CD4-positive, alpha-beta memory T cell (primary cell): ENCODE data around the gene WBP2. TPM values are rescaled to one million over a fixed set of nuclear protein-coding genes. Genes with fewer than 3 reads are reported as not detected.
A peak's percentile ranks its signal among the peaks of the same experiment; 100 is the strongest.

Experiments
- CTCF ChIA-PET: fragments of 350-600 bp; sonication (Branson Sonifier 250); formaldehyde crosslinking; loops from one replicate; lab custom pipeline; 2021; ENCODE audit warnings: inconsistent platforms; ENCODE audit not compliant: partially characterized antibody; lab: Charles Lee
- POLR2A ChIA-PET: fragments of 350-600 bp; sonication (Branson Sonifier 250); formaldehyde crosslinking; loops from one replicate; lab custom pipeline; 2021; ENCODE audit not compliant: partially characterized antibody; lab: Charles Lee
- DNase-seq, 5 donors: peaks; one replicate each; pipeline versions ENCODE4 v3.0.0 to v3.0.0-alpha.2; 2020 to 2022; ENCODE audit warnings: mixed read lengths in 1 of 5
- H3K27ac ChIP-seq: one replicate; pipeline ENCODE4 v1.7.0; 2013; ENCODE audit warnings: low read depth, low read length
- H3K27me3 ChIP-seq: 2 replicates; pipeline ENCODE4 v1.7.0; 2013; ENCODE audit warnings: mild to moderate bottlenecking, low read length, moderate library complexity; ENCODE audit not compliant: insufficient read depth
- H3K36me3 ChIP-seq: 2 replicates; pipeline ENCODE4 v1.7.0; 2013; ENCODE audit warnings: mild to moderate bottlenecking, low read length, moderate library complexity; ENCODE audit not compliant: insufficient read depth
- H3K4me1 ChIP-seq: 2 replicates; pipeline ENCODE4 v1.7.0; 2013; ENCODE audit warnings: mild to moderate bottlenecking, low read length, moderate library complexity; ENCODE audit not compliant: insufficient read depth
- H3K4me3 ChIP-seq, 2 donors: one replicate each; pipeline ENCODE4 v1.7.0; 2013; ENCODE audit warnings: low read length in 2 of 2, mild to moderate bottlenecking in 1 of 2
- H3K9me3 ChIP-seq, 2 donors: one replicate each; pipeline ENCODE4 v1.7.0; 2013; ENCODE audit warnings: low read length in 2 of 2, control low read depth in 1 of 2; ENCODE audit not compliant: control insufficient read depth in 1 of 2
- H3K27ac Mint-ChIP-seq, 7 donors: one replicate each; pipeline ENCODE4 v1.8.0; 2020 to 2021; ENCODE audit warnings: mixed read lengths in 7 of 7, mild to moderate bottlenecking in 6 of 7, inconsistent platforms in 3 of 7, moderate library complexity in 3 of 7
- H3K27me3 Mint-ChIP-seq, 2 donors: one replicate each; pipeline ENCODE4 v1.8.0; 2020 to 2021; ENCODE audit warnings: mixed read lengths in 2 of 2
- H3K36me3 Mint-ChIP-seq, 2 donors: one replicate each; pipeline ENCODE4 v1.8.0; 2020 to 2021; ENCODE audit warnings: mixed read lengths in 2 of 2, inconsistent platforms in 1 of 2, mild to moderate bottlenecking in 1 of 2
- H3K4me1 Mint-ChIP-seq, 4 donors: one replicate each; pipeline ENCODE4 v1.8.0; 2020 to 2021; ENCODE audit warnings: mixed read lengths in 4 of 4, mild to moderate bottlenecking in 1 of 4
- H3K4me3 Mint-ChIP-seq, 8 donors: one replicate each; pipeline ENCODE4 v1.8.0; 2020 to 2021; ENCODE audit warnings: mixed read lengths in 8 of 8, mild to moderate bottlenecking in 7 of 8, moderate library complexity in 6 of 8, inconsistent platforms in 3 of 8
- H3K9me3 Mint-ChIP-seq, 8 donors: one replicate each; pipeline ENCODE4 v1.8.0; 2020 to 2021; ENCODE audit warnings: mixed read lengths in 8 of 8, mild to moderate bottlenecking in 5 of 8, inconsistent platforms in 3 of 8, moderate library complexity in 1 of 8
- intact Hi-C: fragments of 100-400 bp; cut with micrococcal nuclease; formaldehyde crosslinking; loops from one replicate; pipeline ENCODE4 v1.15.1; 2023
- polyA plus RNA-seq, 2 donors: library from polyadenylated mRNA; unstranded; fragments of 300-500 nt; fragmentation: Illumina TruSeq; gene quantifications; one replicate each; pipeline ENCODE4 v1.2.3, GENCODE V29; 2021
- total RNA-seq, 2 experiments: library from RNA; stranded (reverse); gene quantifications; one replicate each; pipeline ENCODE4 v1.2.3, GENCODE V29; 2021

Gene WBP2
- total and polyA plus RNA-seq, 4 experiments from 2014 or later: 80.3 to 160 (median 143) TPM

DNA sequence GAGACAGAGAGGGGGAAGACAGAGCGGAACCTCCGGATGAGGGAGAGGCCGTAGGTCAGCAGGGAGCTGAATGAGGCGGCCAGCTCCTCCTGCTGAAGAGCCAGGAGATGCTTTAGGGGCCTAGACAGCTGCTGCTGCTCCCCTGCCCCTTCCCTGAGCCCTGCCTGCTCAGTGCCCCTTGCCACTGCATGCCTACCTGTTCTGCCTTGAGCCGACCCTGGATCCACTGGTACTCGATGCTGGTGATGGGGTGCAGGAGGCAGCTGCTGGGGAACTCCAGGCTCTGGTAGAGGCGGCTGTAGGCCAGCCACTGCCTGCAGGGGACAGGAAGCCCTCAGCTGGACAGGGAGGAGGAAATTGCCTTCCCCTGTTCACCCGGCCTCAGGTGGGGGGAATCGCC lies 18.5 kb downstream of the WBP2 start:
- H3K9me3 ChIP-seq: no peaks in the 10 kb centered on the region
- ChIA-PET POLR2A (interaction anchor here (3.4 to 26.2 kb wide), 3 partner anchors 9 to 56 kb away, joined by 19 to 556 read pairs (median 80); partner anchors contain the start of genes UNC13D, UNK and WBP2), CTCF (interaction anchor here (1.0 kb wide), 1 partner anchor 41 kb away, joined by 3 read pairs; no protein-coding TSS in a partner anchor)
- H3K4me1 Mint-ChIP-seq: peaks cover 19 to 38% (median 27%) of the 10 kb centered on the region in 4 donors
- DNase-seq: no peak
- H3K36me3 ChIP-seq: peaks cover 54% of the 10 kb centered on the region
- H3K27me3 ChIP-seq: no peaks in the 10 kb centered on the region
- no peak overlapping the region for H3K4me3 Mint-ChIP-seq
- peaks cover 20 to 50% of the 10 kb centered on the region in 2 donors for H3K36me3 Mint-ChIP-seq
- no peaks in the 10 kb centered on the region for H3K9me3 Mint-ChIP-seq
- no peaks in the 10 kb centered on the region for H3K27me3 Mint-ChIP-seq
- H3K27ac ChIP-seq: peak overlapping the region; percentile 15
- peak overlapping the region in 2 of 7 donors; percentile 42 to 77 for H3K27ac Mint-ChIP-seq
- peaks cover 41% of the 10 kb centered on the region for H3K4me1 ChIP-seq
- intact Hi-C loops: no loop called here
- no peak overlapping the region for H3K4me3 ChIP-seq

DNA sequence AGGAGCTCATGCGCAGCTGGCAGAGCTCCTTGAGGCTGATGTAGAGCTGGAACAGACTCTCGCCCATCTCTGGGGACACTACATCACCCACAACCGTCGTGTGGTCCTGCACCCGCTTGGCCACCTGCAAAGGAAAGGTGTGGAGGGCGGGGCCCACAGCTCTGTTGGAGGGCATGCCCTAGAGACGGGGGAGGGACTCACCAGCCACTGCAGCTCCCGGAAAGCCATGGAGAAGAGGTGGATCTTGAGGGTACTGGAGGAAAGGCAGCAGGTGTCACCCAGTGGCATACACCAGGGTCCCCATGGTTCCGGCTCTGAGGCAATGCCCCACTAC lies 19.5 kb downstream of the WBP2 start:
- Mint-ChIP-seq H3K9me3 (no peaks in the 10 kb centered on the region), H3K36me3 (peaks cover 20 to 51% of the 10 kb centered on the region in 2 donors), H3K27ac (peak overlapping the region in 2 of 7 donors; percentile 51 to 63), H3K4me3 (no peak overlapping the region), H3K27me3 (no peaks in the 10 kb centered on the region), H3K4me1 (peaks cover 19 to 42% (median 27%) of the 10 kb centered on the region in 4 donors)
- peaks cover 57% of the 10 kb centered on the region for H3K36me3 ChIP-seq
- no peak for DNase-seq
- no peak overlapping the region for H3K27ac ChIP-seq
- no peaks in the 10 kb centered on the region for H3K9me3 ChIP-seq
- ChIA-PET POLR2A (interaction anchor here (0.7 to 26.2 kb wide), 4 partner anchors 10 to 56 kb away, joined by 3 to 556 read pairs (median 50); partner anchors contain the start of genes UNC13D, UNK and WBP2), CTCF (interaction anchor here (1.0 to 1.4 kb wide), 3 partner anchors 8 to 20 kb away, joined by 3 to 4 read pairs (median 3); partner anchors contain the start of gene WBP2)
- peaks cover 36% of the 10 kb centered on the region for H3K4me1 ChIP-seq
- no peaks in the 10 kb centered on the region for H3K27me3 ChIP-seq
- H3K4me3 ChIP-seq: no peak overlapping the region
- intact Hi-C loops: no loop called here

- ChIA-PET POLR2A (interaction anchor here (0.6 to 26.2 kb wide), 5 partner anchors 10 to 57 kb away, joined by 3 to 556 read pairs (median 19); partner anchors contain the start of genes UNC13D, UNK and WBP2), CTCF (interaction anchor here (1.0 to 3.0 kb wide), 4 partner anchors 8 to 20 kb away, joined by 3 to 14 read pairs (median 4); partner anchors contain the start of gene WBP2)
- H3K4me1 ChIP-seq: peaks cover 35% of the 10 kb centered on the region
- Mint-ChIP-seq H3K9me3 (no peaks in the 10 kb centered on the region), H3K4me1 (peaks cover 19 to 42% (median 27%) of the 10 kb centered on the region in 4 donors), H3K4me3 (peak overlapping the region in 3 of 8 donors; percentile 17 to 29 (median 25)), H3K27me3 (no peaks in the 10 kb centered on the region), H3K27ac (peak overlapping the region in 5 of 7 donors; percentile 37 to 77 (median 72)), H3K36me3 (peaks cover 20 to 52% of the 10 kb centered on the region in 2 donors)
- H3K27ac ChIP-seq: peak overlapping the region; percentile 75
- H3K9me3 ChIP-seq: no peaks in the 10 kb centered on the region
- DNase-seq: no peak
- intact Hi-C loops: no loop called here
- no peak overlapping the region for H3K4me3 ChIP-seq
- peaks cover 57% of the 10 kb centered on the region for H3K36me3 ChIP-seq
- H3K27me3 ChIP-seq: no peaks in the 10 kb centered on the region
Measured at GRCh38 chr17:75834928-75835653, 20.0 kb downstream of the WBP2 start.

- CTCF ChIA-PET: interaction anchor here (0.8 to 3.0 kb wide), 4 partner anchors 7 to 81 kb away, joined by 3 to 14 read pairs (median 4); partner anchors contain the start of gene WBP2
- H3K36me3 ChIP-seq: peaks cover 57% of the 10 kb centered on the region
- H3K9me3 ChIP-seq: no peaks in the 10 kb centered on the region
Measured at GRCh38 chr17:75834279-75834920, 20.7 kb downstream of the WBP2 start.

GRCh38 chr17:75832652-75833400 lies 22.3 kb downstream of the WBP2 start:
- H3K27me3 ChIP-seq: no peaks in the 10 kb centered on the region
- CTCF ChIA-PET: interaction anchor here (0.9 to 3.0 kb wide), 9 partner anchors 10 to 53 kb away, joined by 3 to 14 read pairs (median 4); partner anchors contain the start of genes TRIM47 and WBP2
- H3K27ac Mint-ChIP-seq: peak overlapping the region; percentile 88 to 99 (median 95)
- intact Hi-C loops: loop anchor here (1.0 kb wide), 1 partner anchor 10 kb away; no protein-coding TSS in a partner anchor
- peak; percentile 28 to 57 (median 32) for DNase-seq
- H3K4me1 ChIP-seq: peaks cover 40% of the 10 kb centered on the region
- peak overlapping the region; percentile 75 for H3K27ac ChIP-seq
- POLR2A ChIA-PET: interaction anchor here (1.0 to 26.2 kb wide), 14 partner anchors 8 to 67 kb away, joined by 3 to 556 read pairs (median 4); partner anchors contain the start of genes GALK1, TRIM65, UNC13D and UNK
- no peaks in the 10 kb centered on the region for H3K9me3 Mint-ChIP-seq
- H3K36me3 Mint-ChIP-seq: peaks cover 15 to 49% of the 10 kb centered on the region in 2 donors
- H3K4me3 Mint-ChIP-seq: peak overlapping the region; percentile 52 to 88 (median 74)
- peak overlapping the region; percentile 23 to 31 for H3K4me3 ChIP-seq
- H3K27me3 Mint-ChIP-seq: no peaks in the 10 kb centered on the region
- peaks cover 19 to 45% (median 33%) of the 10 kb centered on the region in 4 donors for H3K4me1 Mint-ChIP-seq
- H3K36me3 ChIP-seq: peaks cover 58% of the 10 kb centered on the region
- H3K9me3 ChIP-seq: no peaks in the 10 kb centered on the region

More at GRCh38 chr17:75834279-75834920, 20.7 kb downstream of the WBP2 start:
- H3K36me3 Mint-ChIP-seq: peaks cover 18 to 56% of the 10 kb centered on the region in 2 donors
- POLR2A ChIA-PET: interaction anchor here (0.6 to 26.2 kb wide), 9 partner anchors 9 to 54 kb away, joined by 3 to 556 read pairs (median 9); partner anchors contain the start of genes UNC13D, UNK and WBP2
- no peaks in the 10 kb centered on the region for H3K27me3 Mint-ChIP-seq
- no peaks in the 10 kb centered on the region for H3K9me3 Mint-ChIP-seq
- no peak for DNase-seq
- Histone ChIP-seq H3K27ac (peak overlapping the region; percentile 75), H3K4me3 (no peak overlapping the region), H3K4me1 (peaks cover 35% of the 10 kb centered on the region), H3K27me3 (no peaks in the 10 kb centered on the region)
- intact Hi-C loops: no loop called here
- peak overlapping the region in 5 of 7 donors; percentile 74 to 94 (median 88) for H3K27ac Mint-ChIP-seq
- peak overlapping the region in 2 of 8 donors; percentile 17 to 25 for H3K4me3 Mint-ChIP-seq
- H3K4me1 Mint-ChIP-seq: peaks cover 19 to 39% (median 27%) of the 10 kb centered on the region in 4 donors

GRCh38 chr17:75832164-75832651 lies 22.9 kb downstream of the WBP2 start:
- H3K4me3 ChIP-seq: peak overlapping the region; percentile 23 to 31
- Mint-ChIP-seq H3K36me3 (peaks cover 13 to 50% of the 10 kb centered on the region in 2 donors), H3K27me3 (no peaks in the 10 kb centered on the region), H3K27ac (peak overlapping the region; percentile 88 to 99 (median 95)), H3K4me1 (peaks cover 19 to 46% (median 36%) of the 10 kb centered on the region in 4 donors), H3K4me3 (peak overlapping the region; percentile 49 to 84 (median 68)), H3K9me3 (no peaks in the 10 kb centered on the region)
- peaks cover 56% of the 10 kb centered on the region for H3K36me3 ChIP-seq
- H3K27me3 ChIP-seq: no peaks in the 10 kb centered on the region
- H3K4me1 ChIP-seq: peaks cover 46% of the 10 kb centered on the region
- CTCF ChIA-PET: interaction anchor here (0.9 to 3.0 kb wide), 6 partner anchors 10 to 52 kb away, joined by 3 to 14 read pairs (median 6); partner anchors contain the start of gene TRIM47
- H3K27ac ChIP-seq: peak overlapping the region; percentile 75
- H3K9me3 ChIP-seq: no peaks in the 10 kb centered on the region
- POLR2A ChIA-PET: interaction anchor here (1.0 to 26.2 kb wide), 12 partner anchors 8 to 67 kb away, joined by 3 to 556 read pairs (median 4); partner anchors contain the start of genes GALK1, TRIM65, UNC13D and UNK
- intact Hi-C loops: loop anchor here (1.0 kb wide), 1 partner anchor 11 kb away; no protein-coding TSS in a partner anchor
- peak; percentile 53 to 83 (median 71) for DNase-seq
